Caco-2 (cell line): ENCODE results near the gene C14orf119. TPM values are rescaled to one million over a fixed set of nuclear protein-coding genes. Genes with fewer than 3 reads are reported as not detected.
A peak's percentile ranks its signal among the peaks of the same experiment; 100 is the strongest.

Source experiments
- BruUV-seq: library from RNA; stranded (reverse); fragments of 400-500 nt; replicated peaks from 2 replicates; lab custom pipeline; 2021; lab: Mats Ljungman, UMichigan
- CTCF ChIA-PET: fragments of 300-600 bp; sonication (Branson Sonifier 250); formaldehyde crosslinking; loops from one replicate; lab custom pipeline; 2022; ENCODE audit warnings: antibody characterized with exemption; lab: Charles Lee
- POLR2A ChIA-PET: fragments of 300-600 bp; sonication (Branson Sonifier 250); formaldehyde crosslinking; loops from one replicate; lab custom pipeline; 2022; ENCODE audit warnings: antibody characterized with exemption; lab: Charles Lee
- DNase-seq, 2 experiments: peaks; one replicate each; pipeline versions ENCODE4 v3.0.0 to v3.0.0-alpha.2; 2020 to 2022
- H3K27me3 ChIP-seq: replicated peaks from 2 replicates; pipeline ENCODE4 v1.6.0; 2011; ENCODE audit warnings: low read length; ENCODE audit not compliant: control insufficient read depth, insufficient read depth
- H3K36me3 ChIP-seq: 2 replicates; pipeline ENCODE4 v1.5.1; 2011; ENCODE audit warnings: low read length; ENCODE audit not compliant: control insufficient read depth, insufficient read depth
- H3K4me1 ChIP-seq: fragments of 250-450 bp; sonication (Bioruptor Pico); 2 replicates; pipeline ENCODE4 v1.5.1; 2020; ENCODE audit warnings: mild to moderate bottlenecking
- H3K4me3 ChIP-seq: 2 replicates; pipeline ENCODE4 v1.5.1; 2011; ENCODE audit warnings: low read depth, mild to moderate bottlenecking, control low read depth, low read length
- H3K9me3 ChIP-seq: fragments of 250-450 bp; sonication (Bioruptor Pico); 2 replicates; pipeline ENCODE4 v1.5.1; 2020; ENCODE audit warnings: mild to moderate bottlenecking, moderate library complexity
- H3K27ac Mint-ChIP-seq: one replicate; pipeline ENCODE4 v1.8.0; 2022; ENCODE audit warnings: mixed read lengths; ENCODE audit not compliant: unreplicated experiment
- H3K27me3 Mint-ChIP-seq: one replicate; pipeline ENCODE4 v1.8.0; 2022; ENCODE audit warnings: mixed read lengths; ENCODE audit not compliant: insufficient read depth, unreplicated experiment
- H3K36me3 Mint-ChIP-seq: one replicate; pipeline ENCODE4 v1.8.0; 2022; ENCODE audit warnings: mild to moderate bottlenecking, mixed read lengths; ENCODE audit not compliant: insufficient read depth, unreplicated experiment
- H3K4me1 Mint-ChIP-seq: one replicate; pipeline ENCODE4 v1.8.0; 2022; ENCODE audit warnings: low read depth, mixed read lengths; ENCODE audit not compliant: unreplicated experiment
- H3K4me3 Mint-ChIP-seq: one replicate; pipeline ENCODE4 v1.8.0; 2022; ENCODE audit warnings: mild to moderate bottlenecking, moderate library complexity, mixed read lengths; ENCODE audit not compliant: unreplicated experiment
- H3K9me3 Mint-ChIP-seq: one replicate; pipeline ENCODE4 v1.8.0; 2022; ENCODE audit warnings: mixed read lengths; ENCODE audit not compliant: unreplicated experiment
- CTCF ChIP-seq, 2 experiments: fragments of 200-600 bp in 1 of 2; IDR thresholded peaks; 1 replicate in 1 of 2; 2 replicates in 1 of 2; pipeline versions ENCODE4 v1.5.1 to v1.8.0; 2011 to 2022; ENCODE audit warnings: antibody characterized with exemption in 1 of 2, control low read depth in 1 of 2, inconsistent platforms in 1 of 2, low read depth in 1 of 2, low read length in 1 of 2, mild to moderate bottlenecking in 1 of 2, moderate library complexity in 1 of 2; ENCODE audit not compliant: insufficient read depth in 1 of 2, severe bottlenecking in 1 of 2, unreplicated experiment in 1 of 2
- intact Hi-C: fragments of 100-400 bp; cut with micrococcal nuclease; formaldehyde crosslinking; loops from one replicate; pipeline ENCODE4 v1.10.0; 2022; ENCODE audit not compliant: unreplicated experiment
- total RNA-seq: library from RNA; stranded (reverse); gene quantifications from 2 replicates; pipeline ENCODE4 v1.2.3, GENCODE V29; 2022

Gene C14orf119
- total RNA-seq, 1 experiment from 2014 or later, result 52.0 TPM

GRCh38 chr14:23063601-23064000 is 31.7 kb upstream of the C14orf119 start:
- CTCF ChIA-PET, result interaction anchor here (1.7 kb wide), 1 partner anchor 31 kb away, joined by 3 read pairs; the partner anchor contains the start of genes ACIN1 and C14orf119

GRCh38 chr14:23066368-23066767 is 28.9 kb upstream of the C14orf119 start:
- no peak for DNase-seq
- Histone ChIP-seq H3K27me3 (no peaks in the 10 kb centered on the region), H3K4me1 (peaks cover 16% of the 10 kb centered on the region), H3K36me3 (peaks cover 11% of the 10 kb centered on the region), H3K9me3 (no peaks in the 10 kb centered on the region), H3K4me3 (no peak overlapping the region)
- Mint-ChIP-seq H3K4me1 (peaks cover 34% of the 10 kb centered on the region), H3K27me3 (no peaks in the 10 kb centered on the region), H3K9me3 (no peaks in the 10 kb centered on the region), H3K36me3 (peaks cover 92% of the 10 kb centered on the region), H3K27ac (no peak overlapping the region), H3K4me3 (no peak overlapping the region)
- no TSS peak for BruUV-seq
- intact Hi-C loops, result no loop called here
- CTCF ChIA-PET, result no interaction called here
- TF ChIP-seq CTCF (IDR thresholded peaks at IDR 0.05; ENCODE audit: insufficient read depth in 1 of 2, low read depth in 1 of 2, low read length in 1 of 2, severe bottlenecking in 1 of 2, unreplicated experiment in 1 of 2), result no peak
- POLR2A ChIA-PET, result no interaction called here

More at GRCh38 chr14:23063601-23064000, 31.7 kb upstream of the C14orf119 start:
- H3K9me3 Mint-ChIP-seq, result no peaks in the 10 kb centered on the region
- TF ChIP-seq CTCF (IDR thresholded peaks at IDR 0.05; ENCODE audit: insufficient read depth in 1 of 2, low read depth in 1 of 2, low read length in 1 of 2, severe bottlenecking in 1 of 2, unreplicated experiment in 1 of 2), result no peak
- H3K36me3 Mint-ChIP-seq, result peaks cover 99% of the 10 kb centered on the region
- H3K9me3 ChIP-seq, result no peaks in the 10 kb centered on the region
- peaks cover 14% of the 10 kb centered on the region for H3K36me3 ChIP-seq
- peak overlapping the region; percentile 75 for H3K27ac Mint-ChIP-seq
- DNase-seq, result no peak
- H3K4me3 ChIP-seq, result no peak overlapping the region
- H3K27me3 Mint-ChIP-seq, result no peaks in the 10 kb centered on the region
- H3K27me3 ChIP-seq, result no peaks in the 10 kb centered on the region
- intact Hi-C loops, result no loop called here
- H3K4me1 ChIP-seq, result peaks cover 16% of the 10 kb centered on the region
- peaks cover 15% of the 10 kb centered on the region for H3K4me1 Mint-ChIP-seq
- POLR2A ChIA-PET, result no interaction called here
- no peak overlapping the region for H3K4me3 Mint-ChIP-seq
- BruUV-seq, result no TSS peak

DNA sequence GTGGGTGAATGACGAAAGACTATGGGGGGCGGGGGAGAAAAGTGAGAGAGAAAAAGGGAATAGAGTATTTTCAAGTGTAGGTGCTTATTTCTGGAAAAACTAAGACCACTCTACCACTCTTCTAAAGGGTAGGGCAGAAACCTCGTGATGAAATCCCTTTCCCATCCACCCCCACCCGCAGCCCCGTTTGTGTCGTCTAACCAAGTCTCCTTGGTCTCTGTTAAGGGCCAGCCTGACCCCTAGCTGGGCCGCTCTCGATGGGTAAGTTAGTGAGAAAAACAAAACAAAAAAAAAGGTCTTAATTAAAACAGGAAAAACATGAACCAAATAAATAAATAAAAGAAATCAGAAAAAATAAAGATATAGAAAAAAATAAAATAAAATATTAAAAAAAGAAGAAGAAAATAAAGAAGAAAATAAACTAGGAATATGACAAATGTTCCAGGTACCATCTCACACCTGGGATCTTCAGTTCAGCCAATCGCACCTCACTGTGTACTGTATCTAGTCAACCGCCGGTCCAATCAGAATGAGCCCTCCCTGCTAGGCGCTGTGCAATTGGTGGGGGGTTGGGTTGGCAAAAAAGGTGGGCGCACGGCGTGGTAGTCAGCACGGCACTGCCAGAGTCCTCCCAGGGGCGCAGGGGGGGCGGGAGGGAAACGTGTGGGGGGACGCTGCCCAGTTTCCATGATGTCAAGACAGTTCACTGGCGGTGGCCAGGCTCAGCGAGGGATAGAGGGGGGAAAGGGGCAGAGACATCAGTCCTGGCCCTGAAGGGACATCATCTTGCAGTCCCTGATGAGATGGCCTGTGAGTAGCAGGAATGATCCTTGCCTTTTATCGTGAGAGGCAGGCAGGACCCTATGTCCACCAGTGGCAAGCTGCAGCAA is 28.2 kb upstream of the C14orf119 start:
- H3K36me3 Mint-ChIP-seq, result peaks cover 92% of the 10 kb centered on the region
- POLR2A ChIA-PET, result no interaction called here
- H3K4me1 Mint-ChIP-seq, result peaks cover 42% of the 10 kb centered on the region
- no peak for DNase-seq
- Histone ChIP-seq H3K36me3 (peaks cover 11% of the 10 kb centered on the region), H3K9me3 (no peaks in the 10 kb centered on the region), H3K27me3 (no peaks in the 10 kb centered on the region), H3K4me1 (peaks cover 21% of the 10 kb centered on the region), H3K4me3 (no peak overlapping the region)
- H3K4me3 Mint-ChIP-seq, result no peak overlapping the region
- BruUV-seq, result no TSS peak
- H3K9me3 Mint-ChIP-seq, result no peaks in the 10 kb centered on the region
- no peaks in the 10 kb centered on the region for H3K27me3 Mint-ChIP-seq
- CTCF ChIA-PET, result interaction anchor here (2.0 kb wide), 1 partner anchor 8 kb away, joined by 48 read pairs; the partner anchor contains the start of gene CDH24
- intact Hi-C loops, result no loop called here
- no peak for TF ChIP-seq CTCF (IDR thresholded peaks at IDR 0.05; ENCODE audit: insufficient read depth in 1 of 2, low read depth in 1 of 2, low read length in 1 of 2, severe bottlenecking in 1 of 2, unreplicated experiment in 1 of 2)
- no peak overlapping the region for H3K27ac Mint-ChIP-seq
